Measurements from ENCODE around the gene SEMA4A. TPM values are rescaled to one million over a fixed set of nuclear protein-coding genes. Genes with fewer than 3 reads are reported as not detected.
"Not testable (repeated sequence)": the region's sequence is repeated elsewhere in the genome, so short reads cannot be mapped to it uniquely, and the experiment has no call there.

SEMA4A gene
- total RNA-seq, 1 donor from 2014 or later, result 30.7 TPM

DNA sequence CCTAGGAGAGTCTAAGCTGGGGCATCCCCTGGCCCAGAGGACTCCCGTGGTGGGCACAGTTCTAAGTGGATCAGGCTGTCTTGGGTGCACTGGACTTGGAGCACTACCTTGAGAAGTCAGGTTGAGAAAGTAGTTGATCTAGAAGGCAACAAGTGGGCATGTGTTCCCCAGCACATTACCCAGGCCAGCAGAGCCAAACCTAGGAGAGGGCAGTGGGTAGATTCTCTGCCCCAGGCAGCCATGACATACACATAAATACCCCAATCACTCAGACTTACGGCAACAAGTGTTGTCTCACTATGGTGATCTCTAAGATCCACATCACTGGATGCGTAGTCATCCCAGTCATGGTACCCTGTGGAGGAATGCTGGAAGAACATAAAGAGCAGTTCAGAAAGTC, 57.9 kb downstream of the SEMA4A start:
- DNase-seq (no peak), ATAC-seq (no peak)
- Histone ChIP-seq H3K27ac (no peak overlapping the region), H3K4me1 (peaks cover 18% of the 10 kb centered on the region), H3K27me3 (no peaks in the 10 kb centered on the region), H3K36me3 (peaks cover 47% of the 10 kb centered on the region), H3K9me3 (no peaks in the 10 kb centered on the region), H3K4me3 (no peak overlapping the region)
- intact Hi-C loops (cut with DNase I), result no loop called here
- TF ChIP-seq, protein P1, sequence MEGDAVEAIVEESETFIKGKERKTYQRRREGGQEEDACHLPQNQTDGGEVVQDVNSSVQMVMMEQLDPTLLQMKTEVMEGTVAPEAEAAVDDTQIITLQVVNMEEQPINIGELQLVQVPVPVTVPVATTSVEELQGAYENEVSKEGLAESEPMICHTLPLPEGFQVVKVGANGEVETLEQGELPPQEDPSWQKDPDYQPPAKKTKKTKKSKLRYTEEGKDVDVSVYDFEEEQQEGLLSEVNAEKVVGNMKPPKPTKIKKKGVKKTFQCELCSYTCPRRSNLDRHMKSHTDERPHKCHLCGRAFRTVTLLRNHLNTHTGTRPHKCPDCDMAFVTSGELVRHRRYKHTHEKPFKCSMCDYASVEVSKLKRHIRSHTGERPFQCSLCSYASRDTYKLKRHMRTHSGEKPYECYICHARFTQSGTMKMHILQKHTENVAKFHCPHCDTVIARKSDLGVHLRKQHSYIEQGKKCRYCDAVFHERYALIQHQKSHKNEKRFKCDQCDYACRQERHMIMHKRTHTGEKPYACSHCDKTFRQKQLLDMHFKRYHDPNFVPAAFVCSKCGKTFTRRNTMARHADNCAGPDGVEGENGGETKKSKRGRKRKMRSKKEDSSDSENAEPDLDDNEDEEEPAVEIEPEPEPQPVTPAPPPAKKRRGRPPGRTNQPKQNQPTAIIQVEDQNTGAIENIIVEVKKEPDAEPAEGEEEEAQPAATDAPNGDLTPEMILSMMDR (IDR thresholded peaks at IDR 0.05), result no peak

DNA sequence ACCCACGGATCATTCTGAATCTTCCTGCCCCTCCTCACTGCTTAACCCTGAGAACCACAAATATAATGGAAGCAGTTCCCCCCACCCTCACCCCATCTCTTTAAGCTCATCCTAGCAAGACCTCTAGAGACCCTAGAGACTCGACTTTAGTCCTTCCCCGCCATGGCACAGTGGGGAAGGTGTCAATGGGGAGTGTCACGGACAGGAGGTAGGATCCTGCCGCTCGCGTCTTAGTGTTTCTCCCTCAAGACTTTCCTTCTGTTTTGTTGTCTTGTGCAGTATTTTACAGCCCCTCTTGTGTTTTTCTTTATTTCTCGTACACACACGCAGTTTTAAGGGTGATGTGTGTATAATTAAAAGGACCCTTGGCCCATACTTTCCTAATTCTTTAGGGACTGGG, 58.7 kb downstream of the SEMA4A start:
- intact Hi-C loops (cut with DNase I), result no loop called here
- H3K36me3 ChIP-seq, result peaks cover 40% of the 10 kb centered on the region
- DNase-seq (no peak), ATAC-seq (no peak)
- H3K27ac ChIP-seq, result peak overlapping the region; percentile 97
- H3K27me3 ChIP-seq, result no peaks in the 10 kb centered on the region
- H3K4me3 ChIP-seq, result peak overlapping the region; percentile 74
- TF ChIP-seq, protein P1 (IDR thresholded peaks at IDR 0.05), result no peak
- H3K9me3 ChIP-seq, result no peaks in the 10 kb centered on the region
- peaks cover 19% of the 10 kb centered on the region for H3K4me1 ChIP-seq

DNA sequence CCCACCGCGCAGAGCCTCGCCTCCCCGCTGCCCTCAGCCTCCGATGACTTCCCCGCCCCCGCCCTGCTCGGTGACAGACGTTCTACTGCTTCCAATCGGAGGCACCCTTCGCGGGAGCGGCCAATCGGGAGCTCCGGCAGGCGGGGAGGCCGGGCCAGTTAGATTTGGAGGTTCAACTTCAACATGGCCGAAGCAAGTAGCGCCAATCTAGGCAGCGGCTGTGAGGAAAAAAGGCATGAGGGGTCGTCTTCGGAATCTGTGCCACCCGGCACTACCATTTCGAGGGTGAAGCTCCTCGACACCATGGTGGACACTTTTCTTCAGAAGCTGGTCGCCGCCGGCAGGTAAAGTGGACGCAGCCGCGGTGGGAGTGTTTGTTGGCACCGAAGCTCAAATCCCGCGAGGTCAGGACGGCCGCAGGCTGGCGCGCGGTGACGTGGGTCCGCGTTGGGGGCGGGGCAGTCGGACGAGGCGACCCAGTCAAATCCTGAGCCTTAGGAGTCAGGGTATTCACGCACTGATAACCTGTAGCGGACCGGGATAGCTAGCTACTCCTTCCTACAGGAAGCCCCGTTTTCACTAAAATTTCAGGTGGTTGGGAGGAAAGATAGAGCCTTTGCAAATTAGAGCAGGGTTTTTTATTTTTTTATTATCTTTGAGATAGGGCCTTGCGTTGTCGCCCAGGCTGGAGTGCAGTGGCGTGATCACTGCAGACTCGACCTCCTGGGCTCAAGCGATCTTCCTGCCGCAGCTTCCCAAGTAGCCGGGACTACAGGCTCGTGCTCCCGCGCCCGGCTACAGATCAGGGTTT, 59.7 kb downstream of the SEMA4A start, which contains the start of gene PMF1:
PMF1 (plus strand) TSS at position 175 of the 811 bp plus-strand sequence; CDS start at position 184, 9 bp downstream.
- intact Hi-C loops (cut with DNase I), result no loop called here
- TF ChIP-seq, protein P1 (IDR thresholded peaks at IDR 0.05), result no peak
- H3K36me3 ChIP-seq, result peaks cover 31% of the 10 kb centered on the region
- H3K4me1 ChIP-seq, result peaks cover 28% of the 10 kb centered on the region
- DNase-seq (peak; percentile 99), ATAC-seq (peak; percentile 98)
- no peaks in the 10 kb centered on the region for H3K9me3 ChIP-seq
- H3K4me3 ChIP-seq, result peak within 1 kb of the TSS; percentile 74
- peak within 1 kb of the TSS; percentile 97 for H3K27ac ChIP-seq
- H3K27me3 ChIP-seq, result no peaks in the 10 kb centered on the region

DNA sequence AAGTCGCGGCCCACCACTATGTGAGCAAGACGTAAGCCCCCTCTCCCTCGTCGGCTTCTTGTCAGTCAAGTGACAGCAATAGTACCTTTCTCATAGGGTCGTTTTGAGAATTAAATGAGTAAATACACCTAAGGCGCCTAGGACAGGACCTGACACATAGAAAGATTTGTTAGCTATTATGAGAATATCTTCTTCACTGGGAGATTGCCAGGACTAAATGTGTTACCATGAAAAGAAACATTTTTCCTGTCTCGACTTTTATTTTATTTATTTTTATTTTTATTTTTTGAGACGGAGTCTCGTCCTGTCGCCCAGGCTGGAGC, 60.2 kb downstream of the SEMA4A start:
- TF ChIP-seq, protein P1 (IDR thresholded peaks at IDR 0.05), result no peak
- no peaks in the 10 kb centered on the region for H3K27me3 ChIP-seq
- H3K4me1 ChIP-seq, result peaks cover 33% of the 10 kb centered on the region
- H3K4me3 ChIP-seq, result peak overlapping the region; percentile 74
- ATAC-seq, result no peak
- H3K27ac ChIP-seq, result peak overlapping the region; percentile 97
- H3K36me3 ChIP-seq, result peaks cover 25% of the 10 kb centered on the region
- no peak for DNase-seq
- intact Hi-C loops (cut with DNase I), result no loop called here
- H3K9me3 ChIP-seq, result no peaks in the 10 kb centered on the region

DNA sequence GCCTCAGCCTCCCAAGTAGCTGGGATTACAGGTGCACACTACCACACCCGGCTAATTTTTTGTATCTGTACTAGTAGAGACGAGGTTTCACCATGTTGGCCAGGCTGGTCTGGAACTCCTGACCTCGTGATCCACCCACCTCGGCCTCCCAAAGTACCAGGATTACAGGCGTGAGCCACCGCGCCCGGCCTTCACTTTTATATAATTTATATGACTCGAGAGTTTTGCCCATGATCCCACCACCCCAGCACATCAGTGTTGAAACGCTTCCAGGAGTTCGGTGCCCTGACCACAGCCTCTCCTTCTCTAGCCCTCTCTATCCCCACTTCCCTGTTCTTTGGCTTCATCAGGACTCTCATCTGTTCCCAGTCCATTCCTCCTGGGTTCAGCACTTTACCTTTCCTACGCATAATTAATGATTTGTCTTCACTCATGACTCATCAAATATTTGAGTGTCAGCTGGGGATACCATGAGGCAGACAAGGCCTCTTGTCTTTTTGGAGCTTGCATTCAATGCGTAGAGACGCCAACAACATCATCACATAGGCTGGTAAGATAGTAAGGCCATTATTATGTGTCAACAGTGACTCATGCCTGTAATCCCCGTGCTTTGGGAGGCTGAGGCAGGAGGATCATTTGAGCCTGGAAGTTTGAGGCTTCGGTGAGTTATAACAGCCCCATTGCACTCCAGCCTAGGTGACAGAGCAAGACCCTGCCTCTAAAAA, 60.8 kb downstream of the SEMA4A start:
- H3K9me3 ChIP-seq, result no peaks in the 10 kb centered on the region
- H3K36me3 ChIP-seq, result peaks cover 20% of the 10 kb centered on the region
- peak overlapping the region; percentile 74 for H3K4me3 ChIP-seq
- H3K27me3 ChIP-seq, result no peaks in the 10 kb centered on the region
- peak overlapping the region; percentile 97 for H3K27ac ChIP-seq
- DNase-seq (no peak), ATAC-seq (no peak)
- H3K4me1 ChIP-seq, result peaks cover 33% of the 10 kb centered on the region
- intact Hi-C loops (cut with DNase I), result no loop called here
- TF ChIP-seq, protein P1 (IDR thresholded peaks at IDR 0.05), result no peak

DNA sequence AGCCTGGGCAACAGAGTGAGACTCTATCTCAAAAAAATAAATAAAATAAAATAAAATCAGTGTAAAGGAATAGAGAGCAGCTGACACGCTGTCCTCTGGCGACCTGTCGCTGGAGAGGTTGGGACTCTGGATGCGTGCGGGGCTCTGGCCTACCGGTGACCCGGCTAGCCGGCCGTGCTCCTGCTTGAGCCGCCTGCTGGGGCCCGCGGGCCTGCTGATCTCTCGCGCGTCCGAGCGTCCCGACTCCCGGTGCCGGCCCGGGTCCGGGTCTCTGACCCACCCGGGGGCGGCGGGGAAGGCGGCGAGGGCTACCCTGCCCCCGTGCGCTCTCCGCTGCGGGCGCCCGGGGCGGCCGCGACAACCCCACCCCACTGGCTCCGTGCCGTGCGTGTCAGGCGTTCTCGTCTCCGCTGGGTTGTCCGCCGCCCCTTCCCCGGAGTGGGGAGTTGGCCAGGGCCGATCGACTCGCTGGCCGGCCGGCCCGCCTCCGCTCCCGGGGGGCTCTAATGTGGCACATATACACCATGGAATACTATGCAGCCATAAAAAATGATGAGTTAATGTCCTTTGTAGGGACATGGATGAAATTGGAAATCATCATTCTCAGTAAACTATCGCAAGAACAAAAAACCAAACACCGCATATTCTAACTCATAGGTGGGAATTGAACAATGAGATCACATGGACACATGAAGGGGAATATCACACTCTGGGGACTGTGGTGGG, 63.1 kb downstream of the SEMA4A start:
- ATAC-seq; H3K27ac ChIP-seq; DNase-seq; H3K27me3 ChIP-seq; H3K4me3 ChIP-seq; H3K9me3 ChIP-seq; intact Hi-C loops (cut with DNase I): not testable (repeated sequence)
- Histone ChIP-seq H3K36me3 (peaks cover 13% of the 10 kb centered on the region), H3K4me1 (peaks cover 33% of the 10 kb centered on the region)
